PC-3 (cell line): Measurements from ENCODE around the gene IL1RAPL2. TPM values are rescaled to one million over a fixed set of nuclear protein-coding genes. Genes with fewer than 3 reads are reported as not detected.

Experiments
- ATAC-seq: fragments of 200-7000 bp; cut with Tn5 transposase; 2 replicates; pipeline ENCODE4 v1.9.1; 2020; ENCODE audit warnings: mild to moderate bottlenecking, moderate library complexity
- BruUV-seq: library from RNA; stranded (reverse); fragments of 400-500 nt; replicated peaks from 2 replicates; lab custom pipeline; 2021; lab: Mats Ljungman, UMichigan
- CTCF ChIA-PET: fragments of 300-600 bp; sonication (Branson Sonifier 250); formaldehyde crosslinking; loops from one replicate; lab custom pipeline; 2022; ENCODE audit warnings: antibody characterized with exemption; lab: Charles Lee
- POLR2A ChIA-PET: fragments of 300-600 bp; sonication (Branson Sonifier 250); formaldehyde crosslinking; loops from one replicate; lab custom pipeline; 2022; ENCODE audit warnings: antibody characterized with exemption; ENCODE audit not compliant: unreplicated experiment; lab: Charles Lee
- DNase-seq: peaks from one replicate; pipeline ENCODE4 v3.0.0-alpha.2; 2015
- H2AFZ ChIP-seq: fragments of 300-600 bp; sonication (generic); 2 replicates; pipeline ENCODE4 v1.6.0; 2016; ENCODE audit warnings: antibody characterized with exemption, low read length
- H3F3A ChIP-seq: fragments of 300-600 bp; sonication (generic); one replicate; pipeline ENCODE4 v1.6.0; 2017; ENCODE audit warnings: antibody characterized with exemption, low read length, control low read depth, mild to moderate bottlenecking; ENCODE audit not compliant: unreplicated experiment
- H3K27ac ChIP-seq: fragments of 300-600 bp; sonication (generic); 2 replicates; pipeline ENCODE4 v1.5.1; 2016; ENCODE audit warnings: mild to moderate bottlenecking, low read length
- H3K27me3 ChIP-seq: fragments of 300-600 bp; sonication (generic); 2 replicates; pipeline ENCODE4 v1.6.1; 2016; ENCODE audit warnings: low read length, mixed read lengths
- H3K36me3 ChIP-seq: fragments of 300-600 bp; sonication (generic); 2 replicates; pipeline ENCODE4 v1.6.1; 2016; ENCODE audit warnings: low read depth, mixed run types, low read length, mixed read lengths
- H3K4me1 ChIP-seq: fragments of 300-600 bp; sonication (generic); 2 replicates; pipeline ENCODE4 v1.5.1; 2016; ENCODE audit warnings: low read length; ENCODE audit not compliant: insufficient read depth
- H3K4me2 ChIP-seq: fragments of 300-600 bp; sonication (generic); 2 replicates; pipeline ENCODE4 v1.6.0; 2016; ENCODE audit warnings: low read length
- H3K4me3 ChIP-seq: fragments of 300-600 bp; sonication (generic); 2 replicates; pipeline ENCODE4 v1.5.1; 2016; ENCODE audit warnings: mild to moderate bottlenecking, low read length, mixed read lengths
- H3K79me2 ChIP-seq: fragments of 300-600 bp; sonication (generic); 2 replicates; pipeline ENCODE4 v1.6.1; 2017; ENCODE audit warnings: low read length, mixed read lengths
- H3K9ac ChIP-seq: fragments of 300-600 bp; sonication (generic); 2 replicates; pipeline ENCODE4 v1.6.0; 2016; ENCODE audit warnings: mild to moderate bottlenecking, low read length
- H3K9me2 ChIP-seq: fragments of 300-600 bp; sonication (generic); replicated peaks from 2 replicates; pipeline ENCODE4 v1.6.1; 2016; ENCODE audit warnings: mixed run types, low read length, mixed read lengths
- H3K9me3 ChIP-seq: fragments of 300-600 bp; sonication (generic); 2 replicates; pipeline ENCODE4 v1.6.1; 2016; ENCODE audit warnings: low read length, mixed read lengths
- H4K20me1 ChIP-seq: fragments of 300-600 bp; sonication (generic); 2 replicates; pipeline ENCODE4 v1.6.1; 2016; ENCODE audit warnings: low read length, mixed read lengths
- CTCF ChIP-seq: fragments of 300-600 bp; sonication (generic); conservative IDR thresholded peaks from 2 replicates; pipeline ENCODE4 v1.5.1; 2017; ENCODE audit warnings: antibody characterized with exemption, low read depth, mild to moderate bottlenecking, low read length
- EZH2 ChIP-seq: fragments of 300-600 bp; sonication (generic); IDR thresholded peaks from one replicate; pipeline ENCODE4 v1.6.1; 2017; ENCODE audit warnings: antibody characterized with exemption, mild to moderate bottlenecking, low read length; ENCODE audit not compliant: unreplicated experiment
- EZH2phosphoT487 ChIP-seq: fragments of 300-600 bp; sonication (generic); IDR thresholded peaks from 2 replicates; pipeline ENCODE4 v1.6.1; 2018; ENCODE audit warnings: mild to moderate bottlenecking, antibody characterized with exemption, low read length, borderline replicate concordance
- intact Hi-C: fragments of 100-400 bp; cut with micrococcal nuclease; formaldehyde crosslinking; loops from 2 replicates; pipeline ENCODE4 v1.9.0; 2023
- total RNA-seq: library from RNA; depleted of rRNA; stranded (reverse); fragments of >200 nt; gene quantifications from 2 replicates; pipeline ENCODE4 v1.2.3, GENCODE V29; 2014

The IL1RAPL2 gene
- total RNA-seq, 1 experiment from 2014 or later = 0.62 TPM

DNA sequence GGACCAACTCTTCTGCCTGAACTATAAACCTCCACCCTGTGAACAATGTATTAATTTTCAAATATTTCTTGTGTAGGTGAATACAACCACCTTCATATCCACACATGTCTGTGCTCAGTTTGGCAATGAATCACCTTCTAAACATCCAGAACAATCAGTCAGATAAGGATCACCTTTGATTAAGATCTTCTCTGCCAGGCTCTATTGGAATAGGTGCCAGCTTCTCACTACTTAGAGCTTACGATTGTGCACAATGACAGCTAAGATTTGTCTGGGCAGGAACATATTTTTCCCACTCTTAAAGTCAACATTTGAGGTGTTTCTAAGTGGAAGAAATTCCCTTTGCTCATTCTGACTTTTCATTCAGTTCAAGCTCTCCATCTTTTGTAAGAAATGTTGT is 237.2 kb downstream of the IL1RAPL2 start:
- POLR2A ChIA-PET = no interaction called here
- no peak overlapping the region for H3K4me2 ChIP-seq
- no peak overlapping the region for H3K27ac ChIP-seq

GRCh38 chrX:104806346-104806745 is 240.3 kb downstream of the IL1RAPL2 start:
- CTCF ChIA-PET = no interaction called here

More for the DNA sequence above, 237.2 kb downstream of the IL1RAPL2 start:
- no peak for ATAC-seq
- Histone ChIP-seq H3K36me3 (no peaks in the 10 kb centered on the region), H3F3A (no peaks in the 10 kb centered on the region), H3K4me3 (no peak overlapping the region), H3K9ac (no peak overlapping the region), H2AFZ (no peak overlapping the region), H3K27me3 (no peaks in the 10 kb centered on the region), H3K9me3 (no peaks in the 10 kb centered on the region), H3K4me1 (no peaks in the 10 kb centered on the region; the same call in 1 of the 2 replicates), H3K79me2 (no peaks in the 10 kb centered on the region), H4K20me1 (no peaks in the 10 kb centered on the region), H3K9me2 (no peaks in the 10 kb centered on the region)
- DNase-seq = peak; percentile 30
- CTCF ChIA-PET = no interaction called here
- no TSS peak for BruUV-seq
- no peak for TF ChIP-seq EZH2phosphoT487
- TF ChIP-seq EZH2 = no peak
- TF ChIP-seq CTCF = no peak
- intact Hi-C loops = no loop called here

More at GRCh38 chrX:104806346-104806745, 240.3 kb downstream of the IL1RAPL2 start:
- Histone ChIP-seq H3K4me2 (no peak overlapping the region), H3K9me2 (no peaks in the 10 kb centered on the region), H3K9ac (no peak overlapping the region), H3K4me1 (no peaks in the 10 kb centered on the region; the same call in 1 of the 2 replicates), H4K20me1 (no peaks in the 10 kb centered on the region), H3K27me3 (no peaks in the 10 kb centered on the region), H3F3A (no peaks in the 10 kb centered on the region), H3K36me3 (no peaks in the 10 kb centered on the region), H3K9me3 (no peaks in the 10 kb centered on the region), H3K4me3 (no peak overlapping the region), H3K27ac (no peak overlapping the region), H2AFZ (no peak overlapping the region), H3K79me2 (no peaks in the 10 kb centered on the region)
- intact Hi-C loops = no loop called here
- BruUV-seq = no TSS peak
- POLR2A ChIA-PET = no interaction called here
- ATAC-seq (no peak), DNase-seq (peak; percentile 1)
- TF ChIP-seq CTCF (no peak), EZH2phosphoT487 (no peak), EZH2 (no peak)
